MCF 10A (cell line): ENCODE results near the gene IKBKE. TPM values are rescaled to one million over a fixed set of nuclear protein-coding genes. Genes with fewer than 3 reads are reported as not detected.

Experiments
- BruUV-seq: library from RNA; stranded (reverse); fragments of 400-500 nt; replicated peaks from 2 replicates; lab custom pipeline; 2021; lab: Mats Ljungman, UMichigan
- CTCF ChIA-PET: fragments of 300-600 bp; sonication (Branson Sonifier 250); formaldehyde crosslinking; extraction: SDS; loops from one replicate; lab custom pipeline; 2021; ENCODE audit warnings: antibody characterized with exemption, inconsistent platforms; lab: Yijun Ruan, JAX
- POLR2A ChIA-PET: fragments of 300-600, 350-650 bp; sonication (Branson Sonifier 250); formaldehyde crosslinking; extraction: SDS; loops from one replicate; lab custom pipeline; 2020; ENCODE audit warnings: antibody characterized with exemption, inconsistent platforms; lab: Yijun Ruan, JAX
- DNase-seq: peaks from one replicate; pipeline ENCODE4 v3.0.0-alpha.2; 2018; ENCODE audit not compliant: unreplicated experiment
- H3K27ac Mint-ChIP-seq: one replicate; pipeline ENCODE4 v1.8.0; 2022; ENCODE audit warnings: mild to moderate bottlenecking, low read depth, mixed read lengths; ENCODE audit not compliant: unreplicated experiment
- H3K27me3 Mint-ChIP-seq: one replicate; pipeline ENCODE4 v1.8.0; 2022; ENCODE audit warnings: mixed read lengths; ENCODE audit not compliant: insufficient read depth, unreplicated experiment
- H3K36me3 Mint-ChIP-seq: one replicate; pipeline ENCODE4 v1.8.0; 2022; ENCODE audit warnings: mild to moderate bottlenecking, moderate library complexity, mixed read lengths; ENCODE audit not compliant: insufficient read depth, unreplicated experiment
- H3K4me1 Mint-ChIP-seq: one replicate; pipeline ENCODE4 v1.8.0; 2022; ENCODE audit warnings: mixed read lengths; ENCODE audit not compliant: insufficient read depth, unreplicated experiment
- H3K4me3 Mint-ChIP-seq: one replicate; pipeline ENCODE4 v1.8.0; 2022; ENCODE audit warnings: mild to moderate bottlenecking, moderate library complexity, mixed read lengths; ENCODE audit not compliant: unreplicated experiment
- H3K9me3 Mint-ChIP-seq: one replicate; pipeline ENCODE4 v1.8.0; 2022; ENCODE audit warnings: mixed read lengths; ENCODE audit not compliant: unreplicated experiment
- CTCF ChIP-seq: fragments of 200-600 bp; IDR thresholded peaks from one replicate; pipeline ENCODE4 v1.8.0; 2022; ENCODE audit warnings: antibody characterized with exemption, mild to moderate bottlenecking; ENCODE audit not compliant: unreplicated experiment
- intact Hi-C: fragments of 100-400 bp; cut with micrococcal nuclease; formaldehyde crosslinking; loops from 2 replicates; pipeline ENCODE4 v1.14.1; 2022
- total RNA-seq: library from RNA; stranded (reverse); gene quantifications from 2 replicates; pipeline ENCODE4 v1.2.3, GENCODE V29; 2022

IKBKE gene
- total RNA-seq, 1 experiment from 2014 or later = 12.1 TPM

- H3K4me1 Mint-ChIP-seq = no peaks in the 10 kb centered on the region
- peaks cover 13% of the 10 kb centered on the region for H3K36me3 Mint-ChIP-seq
- ChIA-PET POLR2A (no interaction called here), CTCF (interaction anchor here (0.8 to 21.4 kb wide), 7 partner anchors 8 to 176 kb away, joined by 3 to 851 read pairs (median 4); no protein-coding TSS in a partner anchor)
- no peak overlapping the region for H3K27ac Mint-ChIP-seq
- no peak overlapping the region for H3K4me3 Mint-ChIP-seq
- DNase-seq = no peak
- no peaks in the 10 kb centered on the region for H3K27me3 Mint-ChIP-seq
- no TSS peak for BruUV-seq
- H3K9me3 Mint-ChIP-seq = no peaks in the 10 kb centered on the region
- TF ChIP-seq CTCF = no peak
- intact Hi-C loops = no loop called here
Observed at GRCh38 chr1:206487970-206488369, 17.7 kb downstream of the IKBKE start.

GRCh38 chr1:206488466-206488865 lies 18.2 kb downstream of the IKBKE start:
- Mint-ChIP-seq H3K9me3 (no peaks in the 10 kb centered on the region), H3K4me1 (no peaks in the 10 kb centered on the region), H3K27ac (no peak overlapping the region), H3K27me3 (no peaks in the 10 kb centered on the region), H3K4me3 (no peak overlapping the region), H3K36me3 (peaks cover 13% of the 10 kb centered on the region)
- no peak for TF ChIP-seq CTCF
- ChIA-PET POLR2A (interaction anchor here (1.8 kb wide), 1 partner anchor 10 kb away, joined by 9 read pairs; no protein-coding TSS in a partner anchor), CTCF (interaction anchor here (1.0 to 21.4 kb wide), 10 partner anchors 9 to 494 kb away, joined by 4 to 851 read pairs (median 31); partner anchors contain the start of gene RASSF5)
- no peak for DNase-seq
- intact Hi-C loops = no loop called here
- BruUV-seq = no TSS peak

GRCh38 chr1:206489980-206490770 lies 19.9 kb downstream of the IKBKE start:
- ChIA-PET POLR2A (interaction anchor here (0.7 to 2.4 kb wide), 9 partner anchors 9 to 173 kb away, joined by 3 to 25 read pairs (median 4); partner anchors contain the start of gene RASSF5), CTCF (interaction anchor here (0.6 to 21.4 kb wide), 77 partner anchors 11 to 1554 kb away, joined by 3 to 851 read pairs (median 4); partner anchors contain the start of genes DYRK3, EIF2D, FCAMR and IKBKE)
- peak; percentile 100 for TF ChIP-seq CTCF
- no peak overlapping the region for H3K27ac Mint-ChIP-seq
- H3K4me3 Mint-ChIP-seq = no peak overlapping the region
- DNase-seq = peak; percentile 89
- no peaks in the 10 kb centered on the region for H3K27me3 Mint-ChIP-seq
- H3K36me3 Mint-ChIP-seq = peaks cover 9% of the 10 kb centered on the region
- no peaks in the 10 kb centered on the region for H3K9me3 Mint-ChIP-seq
- no TSS peak for BruUV-seq
- intact Hi-C loops = loop anchor here (1.0 to 5.0 kb wide), 4 partner anchors 93 to 493 kb away; no protein-coding TSS in a partner anchor
- H3K4me1 Mint-ChIP-seq = no peaks in the 10 kb centered on the region
